ENCODE data around the gene LY86.

GRCh38 chr6:6587696-6588063 lies 840 bp upstream of the LY86 start:
- TF ChIP-seq, protein P1, sequence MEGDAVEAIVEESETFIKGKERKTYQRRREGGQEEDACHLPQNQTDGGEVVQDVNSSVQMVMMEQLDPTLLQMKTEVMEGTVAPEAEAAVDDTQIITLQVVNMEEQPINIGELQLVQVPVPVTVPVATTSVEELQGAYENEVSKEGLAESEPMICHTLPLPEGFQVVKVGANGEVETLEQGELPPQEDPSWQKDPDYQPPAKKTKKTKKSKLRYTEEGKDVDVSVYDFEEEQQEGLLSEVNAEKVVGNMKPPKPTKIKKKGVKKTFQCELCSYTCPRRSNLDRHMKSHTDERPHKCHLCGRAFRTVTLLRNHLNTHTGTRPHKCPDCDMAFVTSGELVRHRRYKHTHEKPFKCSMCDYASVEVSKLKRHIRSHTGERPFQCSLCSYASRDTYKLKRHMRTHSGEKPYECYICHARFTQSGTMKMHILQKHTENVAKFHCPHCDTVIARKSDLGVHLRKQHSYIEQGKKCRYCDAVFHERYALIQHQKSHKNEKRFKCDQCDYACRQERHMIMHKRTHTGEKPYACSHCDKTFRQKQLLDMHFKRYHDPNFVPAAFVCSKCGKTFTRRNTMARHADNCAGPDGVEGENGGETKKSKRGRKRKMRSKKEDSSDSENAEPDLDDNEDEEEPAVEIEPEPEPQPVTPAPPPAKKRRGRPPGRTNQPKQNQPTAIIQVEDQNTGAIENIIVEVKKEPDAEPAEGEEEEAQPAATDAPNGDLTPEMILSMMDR (IDR thresholded peaks at IDR 0.05; ENCODE audit: low read depth, low read length, poor library complexity, severe bottlenecking), result no peak
- no peak for TF ChIP-seq EZH2phosphoT487 (IDR thresholded peaks at IDR 0.05; ENCODE audit: borderline replicate concordance, low read length)

All from DOHH2 (cell line).